CD8-positive, alpha-beta memory T cell (primary cell): Measurements from ENCODE around the gene SEMA6A. TPM values are rescaled to one million over a fixed set of nuclear protein-coding genes. Genes with fewer than 3 reads are reported as not detected.
A peak's percentile ranks its signal among the peaks of the same experiment; 100 is the strongest.

Source experiments
- CTCF ChIA-PET: fragments of 350-600 bp; sonication (Branson Sonifier 250); formaldehyde crosslinking; loops from one replicate; lab custom pipeline; 2021; ENCODE audit warnings: antibody characterized with exemption; lab: Charles Lee
- POLR2A ChIA-PET: fragments of 350-600 bp; sonication (Branson Sonifier 250); formaldehyde crosslinking; loops from one replicate; lab custom pipeline; 2021; ENCODE audit warnings: antibody characterized with exemption; lab: Charles Lee
- DNase-seq, 5 donors: peaks; one replicate each; pipeline versions ENCODE4 v3.0.0 to v3.0.0-alpha.2; 2020 to 2022; ENCODE audit warnings: mixed read lengths in 1 of 5
- H3K27ac ChIP-seq: one replicate; pipeline ENCODE4 v1.7.0; 2013; ENCODE audit warnings: low read depth, mild to moderate bottlenecking, low read length, moderate library complexity
- H3K27me3 ChIP-seq: 2 replicates; pipeline ENCODE4 v1.7.0; 2013; ENCODE audit warnings: low read length, mild to moderate bottlenecking; ENCODE audit not compliant: insufficient read depth, poor library complexity, severe bottlenecking
- H3K36me3 ChIP-seq: 2 replicates; pipeline ENCODE4 v1.7.0; 2013; ENCODE audit warnings: mild to moderate bottlenecking, low read length, moderate library complexity; ENCODE audit not compliant: insufficient read depth
- H3K4me1 ChIP-seq: 2 replicates; pipeline ENCODE4 v1.7.0; 2013; ENCODE audit warnings: mild to moderate bottlenecking, low read length, moderate library complexity; ENCODE audit not compliant: insufficient read depth
- H3K4me3 ChIP-seq: 2 replicates; pipeline ENCODE4 v1.7.0; 2013; ENCODE audit warnings: mild to moderate bottlenecking, low read length
- H3K9me3 ChIP-seq: 2 replicates; pipeline ENCODE4 v1.7.0; 2013; ENCODE audit warnings: mild to moderate bottlenecking, low read length
- H3K27ac Mint-ChIP-seq, 8 donors: one replicate each; pipeline ENCODE4 v1.8.0; 2020 to 2021; ENCODE audit warnings: mixed read lengths in 8 of 8, mild to moderate bottlenecking in 6 of 8, inconsistent platforms in 3 of 8, moderate library complexity in 3 of 8
- H3K27me3 Mint-ChIP-seq, 2 donors: one replicate each; pipeline ENCODE4 v1.8.0; 2020 to 2021; ENCODE audit warnings: mixed read lengths in 2 of 2, mild to moderate bottlenecking in 1 of 2, moderate library complexity in 1 of 2
- H3K36me3 Mint-ChIP-seq, 3 donors: one replicate each; pipeline ENCODE4 v1.8.0; 2020 to 2021; ENCODE audit warnings: mixed read lengths in 3 of 3, inconsistent platforms in 1 of 3, mild to moderate bottlenecking in 1 of 3
- H3K4me1 Mint-ChIP-seq, 3 donors: one replicate each; pipeline ENCODE4 v1.8.0; 2020 to 2021; ENCODE audit warnings: mixed read lengths in 3 of 3, inconsistent platforms in 1 of 3, mild to moderate bottlenecking in 1 of 3
- H3K4me3 Mint-ChIP-seq, 7 donors: one replicate each; pipeline ENCODE4 v1.8.0; 2020 to 2021; ENCODE audit warnings: mixed read lengths in 7 of 7, mild to moderate bottlenecking in 6 of 7, moderate library complexity in 4 of 7, inconsistent platforms in 2 of 7
- H3K9me3 Mint-ChIP-seq, 5 donors: one replicate each; pipeline ENCODE4 v1.8.0; 2020 to 2022; ENCODE audit warnings: mixed read lengths in 5 of 5, mild to moderate bottlenecking in 3 of 5, moderate library complexity in 2 of 5, inconsistent platforms in 1 of 5
- polyA plus RNA-seq: library from polyadenylated mRNA; unstranded; fragments of 300-500 nt; fragmentation: Illumina TruSeq; gene quantifications from one replicate; pipeline ENCODE4 v1.2.3, GENCODE V29; 2021
- total RNA-seq, 2 experiments: library from RNA; stranded (reverse); gene quantifications; one replicate each; pipeline ENCODE4 v1.2.3, GENCODE V29; 2021

The SEMA6A gene
- total and polyA plus RNA-seq, 3 experiments from 2014 or later: 0.49 TPM; not detected in 2

DNA sequence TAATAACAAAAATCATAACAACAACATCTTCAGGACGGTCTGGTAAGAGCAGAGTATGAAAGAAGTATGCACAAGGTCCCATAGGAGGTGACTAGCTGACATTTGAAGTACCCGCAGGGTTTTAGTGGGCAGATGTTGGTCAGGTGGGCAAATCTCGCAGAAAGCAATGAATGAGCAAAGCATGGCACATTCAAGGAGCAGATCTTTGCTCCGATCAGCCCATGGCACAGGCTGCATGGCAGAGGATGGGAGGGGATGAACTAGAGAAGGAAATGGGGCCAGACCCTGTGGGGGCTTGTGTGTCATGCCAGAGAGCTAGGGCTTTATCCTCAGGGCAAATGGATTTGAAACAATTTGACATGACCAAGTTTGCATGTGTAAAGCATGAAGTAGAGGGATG is 90.0 kb downstream of the SEMA6A start:
- H3K4me1 Mint-ChIP-seq: no peaks in the 10 kb centered on the region
- DNase-seq: no peak
- H3K4me1 ChIP-seq: no peaks in the 10 kb centered on the region
- no peak overlapping the region for H3K27ac Mint-ChIP-seq
- H3K27me3 ChIP-seq: no peaks in the 10 kb centered on the region
- ChIA-PET CTCF (no interaction called here), POLR2A (no interaction called here)
- H3K36me3 ChIP-seq: no peaks in the 10 kb centered on the region
- no peak overlapping the region for H3K27ac ChIP-seq
- H3K36me3 Mint-ChIP-seq: peaks cover 0 to 20% (median 0%) of the 10 kb centered on the region in 3 donors
- H3K9me3 Mint-ChIP-seq: peaks cover 0 to 4% (median 0%) of the 10 kb centered on the region in 5 donors
- no peaks in the 10 kb centered on the region for H3K9me3 ChIP-seq
- no peaks in the 10 kb centered on the region for H3K27me3 Mint-ChIP-seq
- H3K4me3 ChIP-seq: no peak overlapping the region
- no peak overlapping the region for H3K4me3 Mint-ChIP-seq

DNA sequence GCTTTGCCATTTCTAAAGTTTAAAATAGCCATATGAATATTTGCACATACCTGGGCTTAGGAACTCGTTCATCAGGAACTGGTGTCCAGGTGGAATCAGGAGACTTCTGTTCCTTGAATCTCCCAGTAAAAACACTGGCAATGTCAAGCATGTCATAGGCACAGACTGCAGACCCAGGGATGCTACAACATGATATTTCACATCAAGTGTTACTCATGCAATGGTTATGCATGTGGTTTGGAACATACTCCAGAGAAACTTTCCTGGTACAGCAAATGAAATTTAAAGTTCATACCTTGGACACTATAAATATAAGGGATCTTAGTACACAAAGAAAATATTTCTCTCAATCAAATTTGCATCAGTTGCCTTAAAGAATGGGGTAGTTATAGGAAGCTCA is 92.2 kb downstream of the SEMA6A start:
- Mint-ChIP-seq H3K9me3 (peaks cover 0 to 14% (median 0%) of the 10 kb centered on the region in 5 donors), H3K36me3 (peaks cover 4 to 37% (median 6%) of the 10 kb centered on the region in 3 donors), H3K4me1 (no peaks in the 10 kb centered on the region), H3K27me3 (no peaks in the 10 kb centered on the region), H3K27ac (no peak overlapping the region), H3K4me3 (no peak overlapping the region)
- POLR2A ChIA-PET: no interaction called here
- no peak for DNase-seq
- Histone ChIP-seq H3K9me3 (no peaks in the 10 kb centered on the region), H3K4me3 (no peak overlapping the region), H3K27ac (no peak overlapping the region), H3K4me1 (no peaks in the 10 kb centered on the region), H3K36me3 (no peaks in the 10 kb centered on the region), H3K27me3 (no peaks in the 10 kb centered on the region)
- CTCF ChIA-PET: no interaction called here

GRCh38 chr5:116480894-116481510 is 93.6 kb downstream of the SEMA6A start:
- no peaks in the 10 kb centered on the region for H3K27me3 Mint-ChIP-seq
- CTCF ChIA-PET: no interaction called here
- POLR2A ChIA-PET: no interaction called here
- H3K4me3 Mint-ChIP-seq: peak overlapping the region in 1 of 7 donors; percentile 28
- H3K27ac Mint-ChIP-seq: no peak overlapping the region
- H3K4me1 Mint-ChIP-seq: no peaks in the 10 kb centered on the region
- Histone ChIP-seq H3K4me3 (no peak overlapping the region), H3K27me3 (no peaks in the 10 kb centered on the region), H3K36me3 (no peaks in the 10 kb centered on the region), H3K9me3 (no peaks in the 10 kb centered on the region), H3K27ac (no peak overlapping the region), H3K4me1 (no peaks in the 10 kb centered on the region)
- H3K9me3 Mint-ChIP-seq: peaks cover 0 to 25% (median 11%) of the 10 kb centered on the region in 5 donors
- peaks cover 4 to 51% (median 15%) of the 10 kb centered on the region in 3 donors for H3K36me3 Mint-ChIP-seq
- DNase-seq: no peak

- ChIA-PET CTCF (no interaction called here), POLR2A (no interaction called here)
- H3K4me1 Mint-ChIP-seq: no peaks in the 10 kb centered on the region
- H3K4me3 Mint-ChIP-seq: no peak overlapping the region
- H3K36me3 ChIP-seq: no peaks in the 10 kb centered on the region
- no peaks in the 10 kb centered on the region for H3K27me3 ChIP-seq
- H3K4me3 ChIP-seq: no peak overlapping the region
- no peak overlapping the region for H3K27ac Mint-ChIP-seq
- no peaks in the 10 kb centered on the region for H3K9me3 ChIP-seq
- no peak overlapping the region for H3K27ac ChIP-seq
- H3K36me3 Mint-ChIP-seq: peaks cover 4 to 59% (median 20%) of the 10 kb centered on the region in 3 donors
- DNase-seq: no peak
- H3K27me3 Mint-ChIP-seq: no peaks in the 10 kb centered on the region
- H3K9me3 Mint-ChIP-seq: peaks cover 0 to 32% (median 17%) of the 10 kb centered on the region in 5 donors
- no peaks in the 10 kb centered on the region for H3K4me1 ChIP-seq
Observed at GRCh38 chr5:116479776-116480675, 94.6 kb downstream of the SEMA6A start.

DNA sequence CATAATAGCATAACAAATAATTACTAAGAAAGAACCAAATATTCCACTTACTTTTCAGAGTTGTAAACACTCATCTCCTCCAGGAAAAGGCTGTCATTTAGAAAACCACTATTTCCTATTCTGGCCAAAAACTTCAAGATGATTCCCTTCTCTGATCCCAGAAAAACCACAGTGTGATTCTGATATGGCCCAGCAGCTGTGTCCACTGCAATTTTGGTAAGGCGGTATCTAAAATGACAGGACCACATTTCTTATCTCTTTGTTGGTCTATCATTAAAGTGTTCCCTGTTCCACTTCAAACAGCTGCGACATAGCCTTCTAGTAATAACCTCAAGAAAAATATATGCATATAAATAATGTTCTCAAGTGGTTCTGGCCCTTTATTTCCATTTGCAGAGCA is 96.1 kb downstream of the SEMA6A start:
- Mint-ChIP-seq H3K4me1 (no peaks in the 10 kb centered on the region), H3K9me3 (peaks cover 0 to 34% (median 19%) of the 10 kb centered on the region in 5 donors), H3K27ac (no peak overlapping the region), H3K27me3 (no peaks in the 10 kb centered on the region), H3K36me3 (peaks cover 4 to 71% (median 21%) of the 10 kb centered on the region in 3 donors), H3K4me3 (no peak overlapping the region)
- Histone ChIP-seq H3K36me3 (no peaks in the 10 kb centered on the region), H3K4me1 (no peaks in the 10 kb centered on the region), H3K4me3 (no peak overlapping the region), H3K27me3 (no peaks in the 10 kb centered on the region), H3K27ac (no peak overlapping the region), H3K9me3 (no peaks in the 10 kb centered on the region)
- no peak for DNase-seq
- CTCF ChIA-PET: no interaction called here
- POLR2A ChIA-PET: no interaction called here

- H3K27ac Mint-ChIP-seq: no peak overlapping the region
- peaks cover 4 to 73% (median 29%) of the 10 kb centered on the region in 3 donors for H3K36me3 Mint-ChIP-seq
- no peaks in the 10 kb centered on the region for H3K9me3 ChIP-seq
- no peak overlapping the region for H3K4me3 ChIP-seq
- no peaks in the 10 kb centered on the region for H3K27me3 ChIP-seq
- no peaks in the 10 kb centered on the region for H3K36me3 ChIP-seq
- H3K4me1 ChIP-seq: no peaks in the 10 kb centered on the region
- H3K4me1 Mint-ChIP-seq: no peaks in the 10 kb centered on the region
- peaks cover 0 to 34% (median 19%) of the 10 kb centered on the region in 5 donors for H3K9me3 Mint-ChIP-seq
- no peak overlapping the region for H3K27ac ChIP-seq
- H3K4me3 Mint-ChIP-seq: no peak overlapping the region
- no peaks in the 10 kb centered on the region for H3K27me3 Mint-ChIP-seq
- POLR2A ChIA-PET: no interaction called here
- no peak for DNase-seq
- CTCF ChIA-PET: no interaction called here
Observed at GRCh38 chr5:116476897-116477537, 97.6 kb downstream of the SEMA6A start.

DNA sequence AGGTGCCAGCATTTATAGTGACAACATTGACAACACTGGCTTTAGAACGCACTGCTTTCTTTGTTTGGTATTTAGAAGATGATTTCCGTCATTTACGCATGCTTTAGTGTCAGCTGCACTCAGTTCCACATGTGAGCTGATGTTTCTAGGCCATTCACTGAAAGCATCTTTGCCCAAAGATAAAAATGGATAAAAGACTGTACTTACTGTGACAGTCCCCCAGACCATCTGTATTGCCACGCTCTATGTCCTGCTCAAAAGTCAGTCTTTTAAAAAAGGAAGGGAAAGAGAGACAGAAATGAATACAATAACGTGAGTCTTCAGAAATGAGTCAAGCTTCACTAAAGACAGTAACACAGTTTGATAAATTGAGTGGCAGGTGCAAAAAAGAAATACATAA is 99.3 kb downstream of the SEMA6A start:
- no peaks in the 10 kb centered on the region for H3K27me3 ChIP-seq
- no peaks in the 10 kb centered on the region for H3K9me3 ChIP-seq
- H3K27ac ChIP-seq: no peak overlapping the region
- no peak for DNase-seq
- no peaks in the 10 kb centered on the region for H3K4me1 ChIP-seq
- Mint-ChIP-seq H3K9me3 (peaks cover 0 to 34% (median 19%) of the 10 kb centered on the region in 5 donors), H3K4me1 (no peaks in the 10 kb centered on the region), H3K4me3 (no peak overlapping the region), H3K27ac (no peak overlapping the region), H3K36me3 (peaks cover 5 to 68% (median 31%) of the 10 kb centered on the region in 3 donors), H3K27me3 (no peaks in the 10 kb centered on the region)
- POLR2A ChIA-PET: no interaction called here
- no peaks in the 10 kb centered on the region for H3K36me3 ChIP-seq
- CTCF ChIA-PET: no interaction called here
- H3K4me3 ChIP-seq: no peak overlapping the region

DNA sequence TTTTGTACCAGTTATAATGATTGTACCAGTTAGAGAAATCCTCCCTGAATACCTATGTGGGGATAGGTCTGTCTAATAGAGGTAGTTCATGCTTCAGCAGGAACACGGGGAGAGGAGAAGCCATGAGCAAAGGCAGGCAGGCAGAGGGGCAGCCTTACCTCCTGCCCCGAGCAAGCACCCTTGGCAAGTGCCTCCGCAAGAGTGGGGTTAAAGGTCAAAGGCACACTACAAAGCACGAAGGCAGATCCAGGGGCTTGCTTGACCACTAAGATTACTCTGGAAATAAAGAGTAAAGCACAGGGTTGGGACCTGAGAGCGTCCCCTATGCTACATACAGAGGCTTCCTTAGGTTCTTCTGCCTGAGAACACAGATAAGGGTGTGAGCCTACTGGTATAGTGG is 100.9 kb downstream of the SEMA6A start:
- H3K27ac ChIP-seq: no peak overlapping the region
- no peak overlapping the region for H3K4me3 Mint-ChIP-seq
- H3K27me3 ChIP-seq: no peaks in the 10 kb centered on the region
- H3K4me3 ChIP-seq: no peak overlapping the region
- no peaks in the 10 kb centered on the region for H3K4me1 ChIP-seq
- ChIA-PET POLR2A (no interaction called here), CTCF (no interaction called here)
- H3K36me3 ChIP-seq: no peaks in the 10 kb centered on the region
- H3K9me3 Mint-ChIP-seq: peaks cover 0 to 33% (median 19%) of the 10 kb centered on the region in 5 donors
- no peak overlapping the region for H3K27ac Mint-ChIP-seq
- no peak for DNase-seq
- H3K4me1 Mint-ChIP-seq: no peaks in the 10 kb centered on the region
- H3K9me3 ChIP-seq: no peaks in the 10 kb centered on the region
- H3K27me3 Mint-ChIP-seq: no peaks in the 10 kb centered on the region
- H3K36me3 Mint-ChIP-seq: peaks cover 6 to 71% (median 31%) of the 10 kb centered on the region in 3 donors
